Endothelial cell (in vitro differentiated cells): ENCODE data around the gene FN3K. TPM values are rescaled to one million over a fixed set of nuclear protein-coding genes. Genes with fewer than 3 reads are reported as not detected.

Experiments
- DNase-seq: peaks from one replicate; pipeline ENCODE4 v3.0.0; 2021; ENCODE audit warnings: low spot score
- H3K27ac Mint-ChIP-seq: one replicate; pipeline ENCODE4 v1.8.0; 2021; ENCODE audit warnings: mixed read lengths, inconsistent platforms; ENCODE audit not compliant: unreplicated experiment
- H3K27me3 Mint-ChIP-seq: one replicate; pipeline ENCODE4 v1.8.0; 2021; ENCODE audit warnings: mild to moderate bottlenecking, moderate library complexity, mixed read lengths, inconsistent platforms; ENCODE audit not compliant: unreplicated experiment
- H3K36me3 Mint-ChIP-seq: one replicate; pipeline ENCODE4 v1.8.0; 2021; ENCODE audit warnings: mild to moderate bottlenecking, low read depth, mixed read lengths, inconsistent platforms; ENCODE audit not compliant: unreplicated experiment
- H3K4me1 Mint-ChIP-seq: one replicate; pipeline ENCODE4 v1.8.0; 2021; ENCODE audit warnings: mild to moderate bottlenecking, mixed read lengths, inconsistent platforms; ENCODE audit not compliant: unreplicated experiment
- H3K4me3 Mint-ChIP-seq: one replicate; pipeline ENCODE4 v1.8.0; 2021; ENCODE audit warnings: mild to moderate bottlenecking, mixed read lengths, inconsistent platforms; ENCODE audit not compliant: unreplicated experiment
- H3K9me3 Mint-ChIP-seq: one replicate; pipeline ENCODE4 v1.8.0; 2021; ENCODE audit warnings: mixed read lengths, inconsistent platforms; ENCODE audit not compliant: unreplicated experiment
- CTCF ChIP-seq: fragments of 200-600 bp; sonication (generic); IDR thresholded peaks from one replicate; pipeline ENCODE4 v1.5.0; 2021; ENCODE audit warnings: antibody characterized with exemption; ENCODE audit not compliant: unreplicated experiment
- total RNA-seq: library from RNA; stranded (reverse); fragmentation: NEBNext Ultra II Directional; extraction: Animal tissue kit (Norgen Biotek cat#: 25700); gene quantifications from one replicate; pipeline ENCODE4 v1.2.1, GENCODE V29; 2021; ENCODE audit not compliant: unreplicated experiment

Gene FN3K
- total RNA-seq, 1 donor from 2014 or later, result 10.6 TPM

- H3K4me1 Mint-ChIP-seq, result no peaks in the 10 kb centered on the region
- H3K27ac Mint-ChIP-seq, result no peak overlapping the region
- TF ChIP-seq CTCF, result no peak
Measured at GRCh38 chr17:82790391-82790790, 55.0 kb downstream of the FN3K start.

GRCh38 chr17:82791532-82791931 lies 56.1 kb downstream of the FN3K start:
- no peaks in the 10 kb centered on the region for H3K9me3 Mint-ChIP-seq
- peaks cover 4% of the 10 kb centered on the region for H3K27me3 Mint-ChIP-seq
- peaks cover 5% of the 10 kb centered on the region for H3K36me3 Mint-ChIP-seq
- no peak for TF ChIP-seq CTCF
- DNase-seq, result no peak
- H3K27ac Mint-ChIP-seq, result no peak overlapping the region
- H3K4me3 Mint-ChIP-seq, result no peak overlapping the region
- no peaks in the 10 kb centered on the region for H3K4me1 Mint-ChIP-seq

More at GRCh38 chr17:82790391-82790790, 55.0 kb downstream of the FN3K start:
- peaks cover 5% of the 10 kb centered on the region for H3K27me3 Mint-ChIP-seq
- no peaks in the 10 kb centered on the region for H3K9me3 Mint-ChIP-seq
- DNase-seq, result no peak
- H3K36me3 Mint-ChIP-seq, result peaks cover 5% of the 10 kb centered on the region
- H3K4me3 Mint-ChIP-seq, result no peak overlapping the region

GRCh38 chr17:82793974-82794630 lies 58.7 kb downstream of the FN3K start:
- no peaks in the 10 kb centered on the region for H3K9me3 Mint-ChIP-seq
- peaks cover 5% of the 10 kb centered on the region for H3K36me3 Mint-ChIP-seq
- peaks cover 4% of the 10 kb centered on the region for H3K27me3 Mint-ChIP-seq
- TF ChIP-seq CTCF, result no peak
- no peaks in the 10 kb centered on the region for H3K4me1 Mint-ChIP-seq
- no peak overlapping the region for H3K4me3 Mint-ChIP-seq
- DNase-seq, result no peak
- H3K27ac Mint-ChIP-seq, result no peak overlapping the region

- no peaks in the 10 kb centered on the region for H3K9me3 Mint-ChIP-seq
- H3K36me3 Mint-ChIP-seq, result peaks cover 10% of the 10 kb centered on the region
- DNase-seq, result no peak
- H3K27ac Mint-ChIP-seq, result no peak overlapping the region
- TF ChIP-seq CTCF, result no peak
- no peak overlapping the region for H3K4me3 Mint-ChIP-seq
- H3K27me3 Mint-ChIP-seq, result peaks cover 5% of the 10 kb centered on the region
- H3K4me1 Mint-ChIP-seq, result no peaks in the 10 kb centered on the region
Measured at GRCh38 chr17:82794781-82795482, 59.5 kb downstream of the FN3K start.

- Mint-ChIP-seq H3K36me3 (peaks cover 11% of the 10 kb centered on the region), H3K9me3 (no peaks in the 10 kb centered on the region), H3K27me3 (peaks cover 6% of the 10 kb centered on the region), H3K4me3 (no peak overlapping the region), H3K27ac (no peak overlapping the region), H3K4me1 (no peaks in the 10 kb centered on the region)
- TF ChIP-seq CTCF, result no peak
- no peak for DNase-seq
Measured at GRCh38 chr17:82795615-82796014, 60.2 kb downstream of the FN3K start.
